IPS-18a (cell line): ENCODE data around the gene HLA-DPB1.

Source experiments
- H3K27ac ChIP-seq: one replicate; pipeline ENCODE4 v1.5.1; 2013; ENCODE audit warnings: low read length
- H3K27me3 ChIP-seq: one replicate; pipeline ENCODE4 v1.6.1; 2013; ENCODE audit warnings: mild to moderate bottlenecking, low read length; ENCODE audit not compliant: control insufficient read depth, insufficient read depth
- H3K36me3 ChIP-seq: one replicate; pipeline ENCODE4 v1.6.1; 2013; ENCODE audit warnings: low read depth, low read length; ENCODE audit not compliant: control insufficient read depth
- H3K4me1 ChIP-seq: one replicate; pipeline ENCODE4 v1.6.1; 2013; ENCODE audit warnings: low read depth, low read length; ENCODE audit not compliant: control insufficient read depth
- H3K4me3 ChIP-seq: one replicate; pipeline ENCODE4 v1.5.1; 2013; ENCODE audit warnings: low read length
- H3K9ac ChIP-seq: one replicate; pipeline ENCODE4 v1.6.1; 2013; ENCODE audit warnings: mild to moderate bottlenecking, low read length, moderate library complexity
- H3K9me3 ChIP-seq: one replicate; pipeline ENCODE4 v1.6.1; 2013; ENCODE audit warnings: low read depth, low read length; ENCODE audit not compliant: control insufficient read depth

HLA-DPB1 gene

DNA sequence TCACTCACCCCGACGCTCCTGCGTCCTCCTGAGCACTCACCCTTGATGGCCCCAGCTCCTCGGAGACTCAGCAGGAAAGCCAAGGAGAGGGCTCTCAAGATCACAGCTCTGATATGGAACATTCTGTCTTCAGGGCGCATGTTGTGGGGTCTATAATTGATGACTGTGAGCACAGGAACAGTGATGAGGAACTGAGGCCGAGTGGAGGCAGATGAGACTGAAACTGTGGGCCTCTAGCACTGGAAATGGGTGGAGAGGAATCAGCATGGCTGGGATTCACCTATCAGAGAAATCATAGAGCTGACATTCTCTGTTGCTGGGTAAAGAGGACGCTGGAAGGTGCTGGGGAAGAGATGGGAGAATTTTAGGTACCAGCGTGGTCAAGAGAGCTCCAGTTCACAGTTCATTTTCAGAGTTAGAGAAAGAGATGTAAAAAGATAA is 2.3 kb upstream of the HLA-DPB1 start, which contains the start of gene HLA-DPA1:
HLA-DPA1 (minus strand) TSS at position 219 of the 441 bp plus-strand sequence.
- no peak within 1 kb of the TSS for H3K9ac ChIP-seq
- H3K4me3 ChIP-seq: no peak within 1 kb of the TSS
- H3K36me3 ChIP-seq: no peaks in the 10 kb centered on the region
- H3K4me1 ChIP-seq: no peaks in the 10 kb centered on the region
- no peak within 1 kb of the TSS for H3K27ac ChIP-seq
- no peaks in the 10 kb centered on the region for H3K9me3 ChIP-seq
- no peaks in the 10 kb centered on the region for H3K27me3 ChIP-seq

DNA sequence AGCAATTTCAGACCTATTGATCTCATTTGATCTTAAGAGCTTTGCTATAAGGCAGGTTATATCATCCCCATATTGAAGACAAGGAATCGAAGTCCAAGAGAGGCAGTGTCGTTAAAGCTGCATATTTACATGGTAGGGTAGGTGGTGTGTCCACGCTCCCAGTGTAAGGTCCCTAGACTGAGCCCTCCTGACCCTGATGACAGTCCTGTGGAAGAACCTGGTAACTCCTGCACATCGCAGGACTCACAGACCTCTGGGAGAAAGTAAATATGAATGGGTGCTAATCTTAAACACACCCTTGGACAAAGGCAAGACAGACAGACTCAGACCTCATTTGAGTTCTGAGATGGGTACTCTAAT is 602 bp upstream of the HLA-DPB1 start:
- Histone ChIP-seq H3K9ac (no peak overlapping the region), H3K4me3 (no peak overlapping the region), H3K27me3 (no peaks in the 10 kb centered on the region), H3K27ac (no peak overlapping the region), H3K9me3 (no peaks in the 10 kb centered on the region), H3K36me3 (no peaks in the 10 kb centered on the region), H3K4me1 (no peaks in the 10 kb centered on the region)

DNA sequence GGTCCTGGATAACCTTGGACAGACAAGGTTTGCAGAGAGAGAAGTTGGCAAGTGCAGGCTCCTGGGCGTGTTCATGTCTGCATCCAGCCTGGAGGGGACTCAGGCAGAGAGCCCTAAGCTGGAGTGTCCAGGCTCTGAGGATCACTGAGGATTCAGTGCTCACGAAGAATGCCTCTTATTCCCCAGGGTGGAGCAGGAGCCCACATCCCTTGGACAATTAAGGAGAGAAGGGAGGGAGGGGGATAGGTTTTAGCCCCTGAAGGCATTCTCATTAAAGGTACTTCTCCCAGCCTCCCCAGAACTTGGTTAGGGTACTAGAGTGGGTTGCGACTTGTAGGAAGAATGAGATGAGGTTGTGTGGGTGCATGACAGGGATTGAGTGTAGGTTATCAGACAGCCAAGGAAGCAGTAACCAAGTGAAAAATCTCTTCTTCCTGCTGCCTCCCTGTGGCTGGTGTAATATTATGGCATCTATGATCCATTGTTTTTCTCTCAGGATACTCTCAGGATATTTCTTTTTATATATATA is 680 bp downstream of the HLA-DPB1 start:
- Histone ChIP-seq H3K27ac (no peak overlapping the region), H3K9me3 (no peaks in the 10 kb centered on the region), H3K4me1 (peaks cover 4% of the 10 kb centered on the region), H3K9ac (no peak overlapping the region), H3K36me3 (no peaks in the 10 kb centered on the region), H3K27me3 (peaks cover 7% of the 10 kb centered on the region), H3K4me3 (no peak overlapping the region)

DNA sequence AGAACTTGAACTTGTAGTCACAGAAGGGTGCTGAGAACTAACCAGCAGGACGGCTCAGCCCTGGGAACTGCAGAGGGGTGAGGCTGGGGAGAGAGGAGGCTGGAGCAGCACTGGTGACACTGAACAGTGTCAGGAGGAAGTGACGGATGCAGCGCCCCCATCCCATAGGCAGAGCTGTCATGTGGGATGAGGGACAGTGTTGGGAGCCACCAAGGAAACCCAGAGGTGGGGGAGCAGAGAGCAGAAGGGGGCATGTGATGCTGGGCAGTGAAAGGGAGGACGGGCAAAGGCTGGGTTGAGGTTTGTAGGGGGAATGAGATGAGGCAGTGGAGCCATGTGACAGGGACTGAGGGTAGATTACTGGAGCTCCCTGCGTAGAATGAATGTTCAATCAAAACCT is 2.1 kb downstream of the HLA-DPB1 start:
- Histone ChIP-seq H3K27ac (no peak overlapping the region), H3K27me3 (peaks cover 10% of the 10 kb centered on the region), H3K9ac (no peak overlapping the region), H3K9me3 (no peaks in the 10 kb centered on the region), H3K36me3 (no peaks in the 10 kb centered on the region), H3K4me3 (no peak overlapping the region), H3K4me1 (peaks cover 4% of the 10 kb centered on the region)

DNA sequence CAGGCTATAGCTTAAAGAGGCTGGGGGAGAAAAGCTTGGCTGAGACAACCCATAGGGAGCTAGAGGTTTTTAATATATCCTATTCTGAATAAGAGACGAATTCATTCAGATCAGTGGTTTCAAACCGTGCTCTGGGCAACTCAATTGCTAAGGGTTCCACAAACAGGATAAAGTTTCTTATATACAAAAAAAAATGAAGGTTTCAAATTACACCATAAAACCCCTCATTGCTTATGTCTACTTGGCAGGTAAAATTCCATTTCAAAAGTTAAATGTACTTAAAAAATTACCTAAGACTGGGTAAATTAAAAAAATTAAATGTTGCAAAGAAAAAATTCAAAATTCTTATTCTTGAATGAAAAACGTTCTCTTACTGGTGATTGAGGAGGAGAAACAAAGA is 2.7 kb downstream of the HLA-DPB1 start:
- Histone ChIP-seq H3K27me3 (peaks cover 10% of the 10 kb centered on the region), H3K4me1 (peaks cover 4% of the 10 kb centered on the region), H3K9ac (no peak overlapping the region), H3K27ac (no peak overlapping the region), H3K4me3 (no peak overlapping the region), H3K9me3 (no peaks in the 10 kb centered on the region), H3K36me3 (no peaks in the 10 kb centered on the region)

DNA sequence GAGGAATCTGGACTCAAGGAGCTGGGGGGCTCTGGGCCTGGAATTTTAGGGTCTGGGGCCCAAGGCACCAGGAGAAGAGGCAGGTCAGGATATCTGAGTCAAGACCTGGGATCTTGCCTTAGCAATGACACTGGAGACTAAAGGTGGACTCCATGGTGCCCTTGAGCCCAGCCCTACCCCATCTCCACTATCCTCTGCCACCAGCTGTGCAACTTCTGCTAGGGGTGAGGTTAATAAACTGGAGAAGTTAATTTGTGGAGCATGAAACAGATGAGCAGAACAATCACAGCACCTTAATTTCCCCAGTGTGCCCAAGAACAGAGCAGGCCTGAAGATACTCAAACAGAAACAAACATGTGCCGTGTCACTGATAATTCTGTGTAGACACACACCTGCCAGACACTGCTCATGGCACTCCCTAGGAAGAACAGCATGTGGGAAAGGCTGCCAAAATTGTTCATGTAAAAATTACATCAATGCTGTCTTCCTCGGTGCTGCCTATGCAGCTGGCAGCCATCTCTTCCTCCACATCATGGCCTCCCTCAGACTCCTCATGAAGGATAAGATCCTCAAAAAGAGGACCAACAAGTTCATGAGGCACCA is 3.2 kb downstream of the HLA-DPB1 start:
- H3K9ac ChIP-seq: no peak overlapping the region
- no peak overlapping the region for H3K27ac ChIP-seq
- H3K4me3 ChIP-seq: no peak overlapping the region
- H3K4me1 ChIP-seq: peaks cover 4% of the 10 kb centered on the region
- peaks cover 10% of the 10 kb centered on the region for H3K27me3 ChIP-seq
- H3K9me3 ChIP-seq: no peaks in the 10 kb centered on the region
- H3K36me3 ChIP-seq: peaks cover 3% of the 10 kb centered on the region

DNA sequence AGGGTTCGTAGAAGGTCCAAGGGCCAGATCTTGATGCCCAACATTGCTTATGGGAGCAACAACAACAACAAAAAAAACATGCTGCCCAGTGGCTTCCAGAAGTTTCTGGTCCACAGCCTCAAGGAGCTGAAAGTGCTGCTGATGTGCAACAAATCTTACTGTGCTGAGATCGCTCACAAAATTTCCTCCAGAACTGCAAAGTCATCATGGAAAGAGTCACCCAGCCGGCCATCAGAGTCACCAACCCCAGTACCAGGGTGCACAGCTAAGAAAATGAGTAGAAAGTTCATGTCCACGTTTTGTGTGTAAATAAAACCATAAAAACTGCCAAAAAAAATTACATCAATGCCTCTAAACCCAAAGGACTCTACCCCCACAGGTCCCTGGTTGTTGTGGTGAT is 3.8 kb downstream of the HLA-DPB1 start:
- Histone ChIP-seq H3K36me3 (peaks cover 7% of the 10 kb centered on the region), H3K9me3 (no peaks in the 10 kb centered on the region), H3K4me3 (peak overlapping the region; percentile 87), H3K27ac (no peak overlapping the region), H3K4me1 (peaks cover 4% of the 10 kb centered on the region), H3K27me3 (peaks cover 10% of the 10 kb centered on the region), H3K9ac (no peak overlapping the region)

DNA sequence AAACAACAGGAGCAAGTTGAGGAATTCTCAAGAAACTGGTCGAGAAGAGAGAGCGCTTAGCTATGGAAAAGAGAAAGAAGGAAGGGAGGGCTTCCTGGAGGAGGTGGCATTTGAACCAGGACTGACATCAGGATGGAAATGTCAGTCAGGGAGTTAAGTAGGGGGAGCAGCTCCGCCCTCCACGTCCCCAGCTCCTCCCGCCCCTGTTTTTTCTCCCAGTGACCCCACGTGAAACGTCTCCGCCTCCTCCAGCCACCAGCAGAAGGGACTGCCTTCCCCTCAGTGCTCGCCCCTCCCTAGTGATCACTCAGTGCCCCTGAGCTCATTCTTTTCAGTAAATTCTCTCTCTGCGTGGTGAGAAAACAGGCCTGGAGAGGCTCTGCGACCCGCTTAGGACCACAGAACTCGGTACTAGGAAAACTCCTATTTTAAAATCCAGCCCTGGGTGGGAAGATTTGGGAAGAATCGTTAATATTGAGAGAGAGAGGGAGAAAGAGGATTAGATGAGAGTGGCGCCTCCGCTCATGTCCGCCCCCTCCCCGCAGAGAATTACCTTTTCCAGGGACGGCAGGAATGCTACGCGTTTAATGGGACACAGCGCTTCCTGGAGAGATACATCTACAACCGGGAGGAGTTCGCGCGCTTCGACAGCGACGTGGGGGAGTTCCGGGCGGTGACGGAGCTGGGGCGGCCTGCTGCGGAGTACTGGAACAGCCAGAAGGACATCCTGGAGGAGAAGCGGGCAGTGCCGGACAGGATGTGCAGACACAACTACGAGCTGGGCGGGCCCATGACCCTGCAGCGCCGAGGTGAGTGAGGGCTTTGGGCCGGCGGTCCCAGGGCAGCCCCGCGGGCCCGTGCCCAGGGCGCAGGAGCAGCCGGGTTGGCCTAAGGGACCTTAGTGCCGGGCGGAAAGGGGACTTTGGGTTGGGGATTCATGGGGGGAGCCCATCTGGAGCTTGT is 4.6 kb downstream of the HLA-DPB1 start:
- Histone ChIP-seq H3K36me3 (peaks cover 8% of the 10 kb centered on the region), H3K9ac (peak overlapping the region; percentile 71), H3K4me1 (peaks cover 4% of the 10 kb centered on the region), H3K4me3 (peak overlapping the region; percentile 87), H3K27ac (no peak overlapping the region), H3K27me3 (peaks cover 10% of the 10 kb centered on the region), H3K9me3 (no peaks in the 10 kb centered on the region)

DNA sequence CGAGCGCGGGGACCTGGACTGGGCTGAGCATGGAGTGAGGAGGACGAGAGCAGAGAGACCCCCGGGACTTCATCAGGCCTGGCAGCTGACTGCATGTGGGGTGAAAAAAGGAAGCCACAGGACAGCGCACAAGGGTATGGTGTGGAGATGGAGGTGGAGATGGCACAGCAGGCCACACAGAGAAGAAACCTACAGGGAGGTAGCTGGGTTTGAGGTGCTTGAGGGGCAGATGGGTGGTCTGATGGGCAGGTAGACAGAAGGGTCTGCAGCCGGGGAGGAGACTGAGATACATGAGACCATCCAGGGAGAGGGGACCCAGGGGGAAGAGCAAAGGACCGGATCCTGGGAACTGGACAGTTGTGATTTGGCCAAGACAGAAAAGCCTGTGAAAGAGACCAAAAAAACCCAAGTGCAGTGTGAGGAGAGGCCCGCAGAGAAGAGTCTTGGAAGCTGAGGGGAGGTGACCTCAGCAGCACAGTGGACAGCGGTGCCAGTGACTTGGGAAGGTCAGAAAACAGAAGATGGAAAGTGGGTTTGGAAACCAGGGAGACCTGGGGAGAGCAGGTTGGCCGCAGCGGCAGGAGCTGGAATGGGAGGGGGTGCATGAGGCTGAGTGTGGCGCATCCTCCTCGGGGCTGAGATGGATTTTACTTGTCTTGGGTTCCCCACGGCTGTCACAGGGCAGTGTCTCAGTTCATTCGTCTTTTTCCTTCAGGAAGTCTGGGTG is 5.5 kb downstream of the HLA-DPB1 start:
- H3K36me3 ChIP-seq: peaks cover 16% of the 10 kb centered on the region
- H3K4me1 ChIP-seq: peaks cover 4% of the 10 kb centered on the region
- H3K27me3 ChIP-seq: peaks cover 10% of the 10 kb centered on the region
- H3K9ac ChIP-seq: peak overlapping the region; percentile 71
- no peaks in the 10 kb centered on the region for H3K9me3 ChIP-seq
- H3K27ac ChIP-seq: no peak overlapping the region
- H3K4me3 ChIP-seq: peak overlapping the region; percentile 87

DNA sequence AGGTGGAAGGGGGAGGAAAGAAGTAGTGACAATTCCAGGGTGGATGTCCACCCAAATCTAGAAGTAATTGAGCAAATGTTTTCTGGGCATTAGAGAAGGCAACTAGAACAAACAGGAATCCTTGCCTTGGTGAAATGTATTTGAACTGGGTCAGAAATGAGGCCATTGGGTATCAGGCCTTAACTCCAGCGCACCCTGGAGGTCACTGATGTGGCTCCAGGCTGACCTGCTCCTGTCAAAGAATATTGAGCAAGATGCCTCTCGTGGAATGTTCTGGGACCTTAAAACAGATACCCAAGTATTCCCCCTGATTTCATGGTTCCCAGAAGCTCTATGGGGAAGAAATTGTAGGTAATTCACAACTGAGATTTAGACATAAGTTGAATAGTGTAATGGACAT is 6.9 kb downstream of the HLA-DPB1 start:
- Histone ChIP-seq H3K4me1 (peaks cover 4% of the 10 kb centered on the region), H3K9me3 (no peaks in the 10 kb centered on the region), H3K27ac (no peak overlapping the region), H3K36me3 (peaks cover 27% of the 10 kb centered on the region), H3K27me3 (peaks cover 10% of the 10 kb centered on the region), H3K9ac (no peak overlapping the region), H3K4me3 (no peak overlapping the region)

DNA sequence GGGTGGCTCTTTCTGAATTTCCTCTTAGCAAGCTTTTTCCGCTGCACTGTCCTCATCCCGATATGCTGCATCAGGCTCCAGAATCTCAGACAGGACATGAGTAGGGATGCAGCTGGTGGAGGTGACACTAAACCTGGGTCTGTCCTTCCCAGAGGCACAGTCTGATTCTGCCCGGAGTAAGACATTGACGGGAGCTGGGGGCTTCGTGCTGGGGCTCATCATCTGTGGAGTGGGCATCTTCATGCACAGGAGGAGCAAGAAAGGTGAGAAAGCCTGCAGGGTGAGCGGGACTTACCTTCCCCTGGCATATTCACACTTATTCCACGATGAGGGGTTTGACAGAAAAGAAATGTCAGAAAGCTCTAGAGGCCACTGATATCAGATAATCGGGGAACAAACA is 9.8 kb downstream of the HLA-DPB1 start:
- peaks cover 10% of the 10 kb centered on the region for H3K27me3 ChIP-seq
- no peak overlapping the region for H3K27ac ChIP-seq
- H3K9me3 ChIP-seq: no peaks in the 10 kb centered on the region
- peaks cover 27% of the 10 kb centered on the region for H3K36me3 ChIP-seq
- peaks cover 4% of the 10 kb centered on the region for H3K4me1 ChIP-seq
- no peak overlapping the region for H3K4me3 ChIP-seq
- no peak overlapping the region for H3K9ac ChIP-seq
